Measurements from ENCODE around the gene HLF. TPM values are rescaled to one million over a fixed set of nuclear protein-coding genes. Genes with fewer than 3 reads are reported as not detected.

The HLF gene
- total and polyA plus RNA-seq, 10 of the 15 experiments (the other 5 are each of a cell fraction or from before 2014, with no cell fraction given) = 0.01 to 0.33 (median 0.20) TPM; not detected in 3

DNA sequence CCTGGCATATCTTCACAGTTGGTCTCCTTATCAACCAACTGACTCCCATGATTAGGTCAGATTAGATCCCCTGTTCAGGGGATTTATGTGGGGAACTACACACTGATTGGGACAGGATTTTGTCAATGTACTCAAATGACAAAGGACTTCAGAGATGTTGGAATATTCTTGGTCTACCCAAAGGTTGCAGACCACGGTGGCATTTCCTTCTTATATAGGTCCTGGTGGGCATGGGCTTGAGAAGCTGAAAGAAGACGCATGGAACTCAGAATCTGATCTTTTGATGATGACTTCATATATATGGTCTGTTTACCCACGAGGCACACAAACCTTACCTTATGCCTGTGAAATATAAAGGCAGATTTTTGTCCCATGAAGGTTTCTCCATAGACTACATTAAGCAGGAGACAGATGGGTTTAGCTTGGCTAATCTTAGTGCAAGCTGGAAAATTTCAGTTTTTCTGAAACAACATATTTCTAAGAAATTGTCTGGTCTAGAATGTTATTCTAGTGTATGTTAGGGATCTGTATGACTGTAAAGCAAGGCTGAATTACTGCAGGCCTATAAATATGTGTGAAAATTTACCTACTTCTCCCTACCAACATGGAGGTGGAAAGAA lies 33.5 kb downstream of the HLF start (continued):
- no peak for TF ChIP-seq MXI1 (IDR thresholded peaks at IDR 0.05; ENCODE audit: low read depth, low read length)
- TF ChIP-seq SREBF2 (IDR thresholded peaks at IDR 0.05; ENCODE audit: low read length) = no peak
- no peak for TF ChIP-seq SP1 (IDR thresholded peaks at IDR 0.05; ENCODE audit: low read depth, low read length)

- no peak for ATAC-seq
- ChIA-PET RAD21 (ENCODE audit: unreplicated experiment) (no interaction called here), CTCF (no interaction called here), POLR2A (interaction anchor here (0.5 kb wide), 1 partner anchor 53 kb away, joined by 7 read pairs; no protein-coding TSS in a partner anchor), SMC1A (ENCODE audit: uncharacterized antibody, unreplicated experiment) (no interaction called here)
- H3K4me1 ChIP-seq (ENCODE audit: control insufficient read depth, insufficient read depth, low read length) = no peaks in the 10 kb centered on the region
- intact Hi-C loops (cut with micrococcal nuclease; ENCODE audit: unreplicated experiment) (loop anchor here (5.0 kb wide), 1 partner anchor 247 kb away; no protein-coding TSS in a partner anchor), in situ Hi-C loops (cut with MboI) (no loop called here)
- TF ChIP-seq, protein P1, sequence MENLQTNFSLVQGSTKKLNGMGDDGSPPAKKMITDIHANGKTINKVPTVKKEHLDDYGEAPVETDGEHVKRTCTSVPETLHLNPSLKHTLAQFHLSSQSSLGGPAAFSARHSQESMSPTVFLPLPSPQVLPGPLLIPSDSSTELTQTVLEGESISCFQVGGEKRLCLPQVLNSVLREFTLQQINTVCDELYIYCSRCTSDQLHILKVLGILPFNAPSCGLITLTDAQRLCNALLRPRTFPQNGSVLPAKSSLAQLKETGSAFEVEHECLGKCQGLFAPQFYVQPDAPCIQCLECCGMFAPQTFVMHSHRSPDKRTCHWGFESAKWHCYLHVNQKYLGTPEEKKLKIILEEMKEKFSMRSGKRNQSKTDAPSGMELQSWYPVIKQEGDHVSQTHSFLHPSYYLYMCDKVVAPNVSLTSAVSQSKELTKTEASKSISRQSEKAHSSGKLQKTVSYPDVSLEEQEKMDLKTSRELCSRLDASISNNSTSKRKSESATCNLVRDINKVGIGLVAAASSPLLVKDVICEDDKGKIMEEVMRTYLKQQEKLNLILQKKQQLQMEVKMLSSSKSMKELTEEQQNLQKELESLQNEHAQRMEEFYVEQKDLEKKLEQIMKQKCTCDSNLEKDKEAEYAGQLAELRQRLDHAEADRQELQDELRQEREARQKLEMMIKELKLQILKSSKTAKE (IDR thresholded peaks at IDR 0.05; ENCODE audit: low read depth, poor library complexity, severe bottlenecking) = no peak
- TF ChIP-seq, protein P2, sequence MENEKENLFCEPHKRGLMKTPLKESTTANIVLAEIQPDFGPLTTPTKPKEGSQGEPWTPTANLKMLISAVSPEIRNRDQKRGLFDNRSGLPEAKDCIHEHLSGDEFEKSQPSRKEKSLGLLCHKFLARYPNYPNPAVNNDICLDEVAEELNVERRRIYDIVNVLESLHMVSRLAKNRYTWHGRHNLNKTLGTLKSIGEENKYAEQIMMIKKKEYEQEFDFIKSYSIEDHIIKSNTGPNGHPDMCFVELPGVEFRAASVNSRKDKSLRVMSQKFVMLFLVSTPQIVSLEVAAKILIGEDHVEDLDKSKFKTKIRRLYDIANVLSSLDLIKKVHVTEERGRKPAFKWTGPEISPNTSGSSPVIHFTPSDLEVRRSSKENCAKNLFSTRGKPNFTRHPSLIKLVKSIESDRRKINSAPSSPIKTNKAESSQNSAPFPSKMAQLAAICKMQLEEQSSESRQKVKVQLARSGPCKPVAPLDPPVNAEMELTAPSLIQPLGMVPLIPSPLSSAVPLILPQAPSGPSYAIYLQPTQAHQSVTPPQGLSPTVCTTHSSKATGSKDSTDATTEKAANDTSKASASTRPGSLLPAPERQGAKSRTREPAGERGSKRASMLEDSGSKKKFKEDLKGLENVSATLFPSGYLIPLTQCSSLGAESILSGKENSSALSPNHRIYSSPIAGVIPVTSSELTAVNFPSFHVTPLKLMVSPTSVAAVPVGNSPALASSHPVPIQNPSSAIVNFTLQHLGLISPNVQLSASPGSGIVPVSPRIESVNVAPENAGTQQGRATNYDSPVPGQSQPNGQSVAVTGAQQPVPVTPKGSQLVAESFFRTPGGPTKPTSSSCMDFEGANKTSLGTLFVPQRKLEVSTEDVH (IDR thresholded peaks at IDR 0.05; ENCODE audit: low read depth, partially characterized antibody) = no peak
- no peak for TF ChIP-seq NR2F1 (conservative IDR thresholded peaks at IDR 0.05)
- no peak for TF ChIP-seq ZNF207 (IDR thresholded peaks at IDR 0.05; ENCODE audit: borderline replicate concordance)
- no peak for TF ChIP-seq CHD4 (IDR thresholded peaks at IDR 0.05)
- TF ChIP-seq MTA3 (IDR thresholded peaks at IDR 0.05; ENCODE audit: borderline replicate concordance, low read length) = no peak
- TF ChIP-seq, protein P3, sequence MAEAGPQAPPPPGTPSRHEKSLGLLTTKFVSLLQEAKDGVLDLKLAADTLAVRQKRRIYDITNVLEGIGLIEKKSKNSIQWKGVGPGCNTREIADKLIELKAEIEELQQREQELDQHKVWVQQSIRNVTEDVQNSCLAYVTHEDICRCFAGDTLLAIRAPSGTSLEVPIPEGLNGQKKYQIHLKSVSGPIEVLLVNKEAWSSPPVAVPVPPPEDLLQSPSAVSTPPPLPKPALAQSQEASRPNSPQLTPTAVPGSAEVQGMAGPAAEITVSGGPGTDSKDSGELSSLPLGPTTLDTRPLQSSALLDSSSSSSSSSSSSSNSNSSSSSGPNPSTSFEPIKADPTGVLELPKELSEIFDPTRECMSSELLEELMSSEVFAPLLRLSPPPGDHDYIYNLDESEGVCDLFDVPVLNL (IDR thresholded peaks at IDR 0.05; ENCODE audit: low read depth, low read length) = no peak
- TF ChIP-seq NKRF (conservative IDR thresholded peaks at IDR 0.05) = no peak
- DNase-seq (ENCODE audit: low read depth, low spot score) = no peak
- no peak overlapping the region for H3K27ac ChIP-seq (ENCODE audit: control insufficient read depth, insufficient read depth)
- H3K9me3 ChIP-seq (replicated peaks; ENCODE audit: control insufficient read depth, insufficient read depth, low read length) = no peaks in the 10 kb centered on the region
- no peak overlapping the region for H2AFZ ChIP-seq (ENCODE audit: control insufficient read depth, low read depth, low read length)
- no peak for FAIRE-seq
- WGBS (ENCODE audit: insufficient coverage, insufficient replicate concordance, low lambda C conversion rate, missing lambda C conversion rate) = 56% methylated on average over 10 of the region's 10 CpGs
- H3K4me3 ChIP-seq = no peak overlapping the region
- no TSS peak for BruUV-seq (replicated peaks)
- H3K9ac ChIP-seq (ENCODE audit: control insufficient read depth, insufficient read depth, low read length) = no peak overlapping the region
- H3K36me3 ChIP-seq (ENCODE audit: control insufficient read depth in 2 of 2, insufficient read depth in 2 of 2, low read length in 1 of 2) = no peaks in the 10 kb centered on the region
- peaks cover 0 to 1% of the 10 kb centered on the region in 2 experiments; a peak in 2 of 4 replicates for H3K27me3 ChIP-seq (replicated peaks in 1 of 2; ENCODE audit: control insufficient read depth in 2 of 2, insufficient read depth in 2 of 2, low read length in 1 of 2)
- H3K4me2 ChIP-seq (ENCODE audit: control insufficient read depth, insufficient read depth) = no peak overlapping the region
- H4K20me1 ChIP-seq (ENCODE audit: control insufficient read depth, insufficient read depth) = no peaks in the 10 kb centered on the region
- H3K79me2 ChIP-seq (ENCODE audit: control insufficient read depth, insufficient read depth, low read length) = no peaks in the 10 kb centered on the region
These were observed 34.5 kb downstream of the HLF start for GRCh38 chr17:55299162-55299838.

Data from GM12878 (cell line).